HG02798 (cell line): Measurements from ENCODE around the gene PRKN.
"Not testable (repeated sequence)": the region's sequence is repeated elsewhere in the genome, so short reads cannot be mapped to it uniquely, and the experiment has no call there.

Source experiments
- ATAC-seq: cut with Tn5 transposase; IDR thresholded peaks from one replicate; pipeline ENCODE4 v1.9.1; 2021; ENCODE audit warnings: mild to moderate bottlenecking; ENCODE audit not compliant: unreplicated experiment, poor library complexity

PRKN gene

GRCh38 chr6:161344626-161345025, 1382.9 kb downstream of the PRKN start:
- ATAC-seq: no peak

- no peak for ATAC-seq
Observed at GRCh38 chr6:161342039-161342438, 1385.5 kb downstream of the PRKN start.

- no peak for ATAC-seq
Observed at GRCh38 chr6:161341638-161342037, 1385.9 kb downstream of the PRKN start.

- ATAC-seq: no peak
Observed at GRCh38 chr6:161338015-161338414, 1389.6 kb downstream of the PRKN start.

GRCh38 chr6:161336479-161336878, 1391.1 kb downstream of the PRKN start:
- no peak for ATAC-seq

GRCh38 chr6:161333410-161333809, 1394.2 kb downstream of the PRKN start:
- ATAC-seq: no peak

DNA sequence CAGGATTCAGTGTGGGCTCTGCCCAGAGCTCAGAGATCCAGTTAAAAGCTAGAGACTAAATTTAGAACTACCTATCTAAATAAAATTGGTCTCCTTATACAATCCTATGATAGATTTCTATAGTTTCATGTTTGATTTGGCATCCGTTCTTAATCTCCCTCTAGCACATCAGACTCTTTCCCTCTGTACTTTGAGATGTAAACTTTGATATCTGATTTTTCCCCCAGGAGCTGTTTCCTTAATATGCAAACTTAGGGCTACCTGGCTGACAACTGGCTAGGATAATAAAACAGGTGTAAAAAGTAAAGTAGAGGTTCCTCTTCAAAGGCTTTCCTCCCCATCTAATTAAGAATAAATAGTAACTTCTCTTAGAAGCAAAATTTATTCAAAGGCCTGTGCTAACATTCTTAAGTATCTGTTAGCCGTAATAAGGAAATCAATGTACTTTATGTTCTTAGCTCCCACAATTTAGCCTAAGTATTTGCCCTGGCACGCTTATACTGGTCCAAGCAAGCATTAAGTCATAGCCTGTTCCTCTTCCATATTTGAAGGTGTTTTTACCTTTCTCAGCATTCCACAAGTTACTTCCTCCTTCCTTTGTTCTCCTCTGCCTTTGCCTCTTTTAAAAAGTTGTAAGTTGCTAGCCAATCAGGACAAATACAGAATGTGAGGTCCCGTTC, 1396.0 kb downstream of the PRKN start:
- ATAC-seq: not testable (repeated sequence)

GRCh38 chr6:161327360-161327953, 1400.1 kb downstream of the PRKN start:
- no peak for ATAC-seq

DNA sequence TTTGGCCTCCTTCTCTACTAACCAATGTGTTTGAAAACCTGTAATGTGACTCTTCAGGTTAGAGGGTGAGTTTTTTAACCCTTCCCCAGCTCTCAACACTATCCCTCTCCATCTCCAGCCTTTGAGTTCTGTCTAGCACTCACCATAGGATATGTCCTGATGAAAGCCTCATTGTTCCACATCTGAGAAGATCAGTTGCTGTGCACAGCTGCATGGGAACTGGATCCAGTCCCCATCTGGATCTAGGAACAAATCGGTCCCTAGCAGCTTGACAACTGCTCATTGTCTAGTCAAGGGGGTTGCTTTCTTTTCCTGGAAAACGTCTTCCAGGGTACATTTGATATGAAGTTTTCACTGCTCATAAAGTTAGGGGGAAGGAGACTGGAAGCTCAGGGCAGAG, 1408.3 kb downstream of the PRKN start:
- ATAC-seq: no peak

DNA sequence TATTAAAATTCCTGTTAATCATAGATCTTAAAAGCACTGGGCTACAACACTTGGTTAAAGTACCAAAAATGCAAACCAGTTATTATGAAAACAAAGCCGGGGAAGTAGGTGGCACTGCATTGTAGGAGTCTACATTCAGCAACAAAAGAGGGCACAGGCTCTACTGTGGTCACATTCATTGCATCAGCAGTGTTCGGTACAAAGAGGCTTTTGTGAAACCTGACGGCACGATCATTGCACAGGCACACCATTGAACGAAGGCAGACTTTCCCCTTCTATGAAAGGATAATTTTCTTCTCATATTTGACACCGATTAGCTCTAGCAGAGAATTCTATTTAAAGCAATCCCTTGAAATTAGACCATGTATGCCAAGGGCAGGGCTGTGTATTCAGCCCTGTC, 1409.1 kb downstream of the PRKN start:
- ATAC-seq: no peak

GRCh38 chr6:161316531-161316930, 1411.0 kb downstream of the PRKN start:
- ATAC-seq: no peak

DNA sequence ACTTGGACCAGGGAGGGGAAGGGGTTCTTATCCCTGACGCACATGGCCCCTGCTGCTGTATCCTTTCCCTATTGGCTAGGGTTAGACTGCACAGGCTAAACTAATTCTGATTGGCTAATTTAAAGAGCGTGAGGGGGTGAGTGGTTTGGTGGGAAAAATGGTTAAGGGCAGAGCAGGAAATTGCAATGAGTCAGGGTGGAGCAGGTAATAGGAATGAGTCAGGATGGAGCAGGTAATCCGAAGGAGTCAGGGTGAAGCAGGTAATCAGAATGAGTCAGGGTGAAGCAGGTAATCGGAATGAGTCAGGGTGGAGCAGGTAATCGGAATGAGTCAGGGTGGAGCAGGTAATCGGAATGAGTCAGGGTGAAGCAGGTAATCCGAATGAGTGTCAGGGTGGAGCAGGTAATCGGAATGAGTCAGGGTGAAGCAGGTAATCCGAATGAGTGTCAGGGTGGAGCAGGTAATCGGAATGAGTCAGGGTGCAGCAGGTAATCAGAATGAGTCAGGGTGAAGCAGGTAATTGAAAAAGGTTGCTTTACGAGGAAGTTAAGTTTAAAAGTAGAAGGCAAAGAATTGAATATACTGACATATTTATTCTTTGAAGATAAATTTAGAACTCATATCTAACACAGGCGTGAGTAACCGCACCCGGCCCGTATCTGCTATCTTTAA, 1412.2 kb downstream of the PRKN start:
- not testable (repeated sequence) for ATAC-seq

- not testable (repeated sequence) for ATAC-seq
Observed at GRCh38 chr6:161314541-161315245, 1412.9 kb downstream of the PRKN start.

DNA sequence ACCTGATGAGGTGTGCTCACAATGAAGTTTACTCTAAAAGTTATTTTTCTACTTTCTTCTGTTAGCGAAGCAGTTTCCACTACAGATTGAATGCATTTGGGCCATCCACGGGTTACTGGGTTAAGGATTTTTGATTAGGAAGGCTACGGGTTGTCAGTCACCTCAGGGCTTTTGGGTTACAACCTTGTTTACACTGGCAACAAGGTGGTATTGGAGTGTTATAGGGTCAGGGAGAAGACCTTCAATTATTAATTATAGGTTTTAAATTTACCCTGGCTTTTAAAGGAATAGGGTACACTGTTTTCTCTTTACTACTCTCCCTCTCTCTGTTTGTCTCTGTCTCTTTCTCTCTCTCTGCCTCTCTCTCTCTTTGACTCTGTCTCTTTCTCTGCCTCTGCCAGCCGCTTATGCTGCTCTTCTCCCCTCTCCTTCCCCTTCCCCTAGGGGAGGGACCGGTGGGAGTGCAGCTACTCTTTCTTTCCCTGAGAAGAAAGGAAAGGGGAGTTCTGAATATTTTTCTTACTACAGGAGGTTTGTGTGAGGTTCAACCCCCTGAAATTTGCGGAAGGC, 1413.5 kb downstream of the PRKN start:
- ATAC-seq: no peak

DNA sequence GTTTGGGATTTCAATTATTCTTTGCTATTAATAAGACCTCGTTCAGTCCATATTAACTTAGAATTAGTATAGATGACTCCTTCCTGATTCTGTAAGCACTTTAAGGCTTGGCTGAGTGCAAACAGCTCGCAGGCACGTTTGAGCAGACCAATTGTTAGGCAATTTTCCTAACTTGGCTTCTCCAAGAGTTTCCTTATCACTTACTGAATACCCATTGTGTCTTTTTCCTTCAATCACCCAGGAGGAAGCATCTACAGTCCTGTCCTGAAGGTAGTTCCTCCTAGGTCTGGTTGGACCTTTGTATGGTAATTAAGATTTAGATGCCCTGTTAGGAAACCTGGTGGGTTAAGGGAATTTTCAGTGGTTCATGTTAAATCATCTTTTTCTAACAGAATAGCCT, 1414.1 kb downstream of the PRKN start:
- not testable (repeated sequence) for ATAC-seq

GRCh38 chr6:161309774-161310173, 1417.8 kb downstream of the PRKN start:
- ATAC-seq: not testable (repeated sequence)

DNA sequence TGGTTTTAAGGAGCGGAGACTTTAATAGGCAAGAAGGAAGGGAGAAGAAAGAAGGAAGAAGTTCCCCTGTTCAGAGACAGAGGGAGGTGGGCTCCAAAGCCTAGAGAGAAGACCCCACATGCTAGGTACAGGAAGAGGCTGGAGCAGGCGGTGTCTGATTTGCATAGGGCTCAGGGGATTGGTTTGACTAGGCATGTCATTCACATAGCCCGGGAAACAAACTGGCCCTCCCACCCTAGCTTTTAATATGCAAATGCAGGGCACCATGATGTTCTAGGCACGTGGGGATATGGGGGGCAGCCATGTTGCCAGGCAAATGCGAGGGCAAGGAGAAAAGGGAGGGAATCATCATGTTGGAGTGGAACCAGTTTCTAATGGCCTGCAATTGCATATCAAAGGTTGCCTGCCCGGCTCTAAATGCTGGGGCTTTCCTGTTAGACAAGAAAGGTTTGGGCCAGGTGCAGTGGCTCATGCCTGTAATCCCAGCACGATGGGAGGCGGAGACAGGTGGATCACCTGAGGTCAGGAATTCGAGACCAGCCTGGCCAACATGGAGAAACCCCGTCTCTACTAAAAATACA, 1419.4 kb downstream of the PRKN start:
- ATAC-seq: no peak

DNA sequence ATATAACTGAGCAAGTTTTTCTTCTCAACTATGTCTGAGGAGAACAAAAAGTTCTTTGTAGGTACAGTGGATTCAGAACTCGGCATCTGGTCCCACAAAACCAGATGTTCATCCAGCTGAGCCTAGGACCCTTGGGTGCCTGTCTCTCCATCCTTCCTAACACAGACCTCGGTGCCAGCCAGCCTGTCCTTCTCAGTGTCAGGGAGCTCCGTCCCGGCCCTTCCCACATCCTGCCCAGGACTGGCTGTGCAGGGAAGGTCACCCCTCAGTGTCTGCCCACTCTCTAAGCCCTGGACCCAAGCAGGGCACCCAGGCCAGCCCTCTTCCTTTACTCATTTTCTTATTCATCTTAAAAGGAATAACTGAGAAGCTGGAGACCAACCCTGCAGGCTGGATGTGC, 1421.7 kb downstream of the PRKN start:
- ATAC-seq: no peak

DNA sequence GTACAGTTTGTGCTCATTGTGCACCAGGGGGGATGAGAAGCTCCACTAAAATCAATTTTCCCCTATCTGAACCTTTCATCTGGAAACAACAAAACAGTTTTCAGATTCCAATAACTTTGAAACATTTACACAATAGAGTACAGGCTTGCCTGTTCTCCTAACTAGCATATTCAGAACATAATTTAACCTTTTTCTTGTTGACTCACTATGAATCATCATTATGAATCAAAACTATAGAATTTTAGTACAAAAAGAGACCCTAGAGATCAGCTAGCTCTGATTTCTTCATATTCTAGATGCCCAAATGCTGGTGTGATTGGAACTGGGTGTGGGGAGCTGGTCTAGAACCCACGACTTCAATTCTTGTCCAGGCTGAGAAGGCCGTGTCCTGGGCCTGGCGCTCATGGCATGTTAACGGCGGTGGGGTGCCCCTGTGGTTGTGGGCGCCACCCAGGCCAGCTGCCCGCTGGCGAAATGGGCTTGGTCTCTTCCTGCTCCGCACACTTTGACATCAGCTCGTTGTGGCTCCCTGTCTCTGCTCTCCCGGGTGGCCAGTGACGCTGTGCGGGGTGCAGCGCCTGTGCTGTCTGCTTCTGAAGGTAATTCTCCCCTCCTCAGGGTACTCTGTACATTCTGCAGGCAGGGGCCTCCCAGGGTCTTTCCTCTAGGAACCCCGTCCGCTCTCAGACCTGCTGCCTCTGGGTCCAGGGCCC, 1423.8 kb downstream of the PRKN start:
- ATAC-seq: no peak

DNA sequence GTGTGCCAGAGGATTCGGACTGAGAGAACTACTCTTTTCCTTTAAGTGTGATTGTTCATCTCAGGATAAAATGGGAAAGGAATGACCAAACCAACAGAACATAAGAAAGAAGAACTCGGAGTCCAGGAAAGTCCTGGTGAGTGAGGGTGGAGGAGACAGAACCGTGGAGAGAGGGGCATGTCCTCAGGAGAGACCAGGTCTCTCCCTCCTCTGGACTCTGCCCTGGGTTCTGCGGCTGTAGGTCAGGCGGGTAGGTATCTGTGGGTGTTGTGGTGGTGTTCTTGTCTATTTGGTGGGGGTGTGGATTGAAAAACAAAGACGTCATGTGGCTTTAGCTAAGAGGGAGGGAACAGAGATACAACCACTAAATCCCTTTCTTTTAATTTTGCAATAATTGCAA, 1424.6 kb downstream of the PRKN start:
- ATAC-seq: no peak
